Posterior cingulate gyrus (tissue), 11 donors: ENCODE measurements around the gene APBA1.

Source experiments
- DNase-seq, 10 donors: peaks; one replicate each; pipeline versions ENCODE4 v3.0.0 to v3.0.0-alpha.2; 2020 to 2021; ENCODE audit warnings: mixed read lengths in 3 of 10
- intact Hi-C: fragments of 100-400 bp; cut with DNase I; formaldehyde crosslinking; loops from one replicate; pipeline ENCODE4 v1.15.1; 2023

APBA1 gene

GRCh38 chr9:69546265-69546664 lies 125.9 kb downstream of the APBA1 start:
- DNase-seq: peak in 3 of 10 donors; percentile 46 to 81 (median 47)

GRCh38 chr9:69542942-69543704 lies 129.0 kb downstream of the APBA1 start:
- intact Hi-C loops: loop anchor here (10.0 kb wide), 1 partner anchor 212 kb away; no protein-coding TSS in a partner anchor
- peak in 7 of 10 donors; percentile 36 to 89 (median 56) for DNase-seq

More at GRCh38 chr9:69546265-69546664, 125.9 kb downstream of the APBA1 start:
- intact Hi-C loops: loop anchor here (5.0 to 10.0 kb wide), 2 partner anchors 126 to 209 kb away; partner anchors contain the start of gene APBA1

GRCh38 chr9:69542058-69542457 lies 130.1 kb downstream of the APBA1 start:
- no peak for DNase-seq
- intact Hi-C loops: loop anchor here (10.0 kb wide), 1 partner anchor 213 kb away; no protein-coding TSS in a partner anchor

- intact Hi-C loops: no loop called here
- DNase-seq: no peak
Measured at GRCh38 chr9:69535911-69536310, 136.3 kb downstream of the APBA1 start.

GRCh38 chr9:69535286-69535832 lies 136.8 kb downstream of the APBA1 start:
- intact Hi-C loops: no loop called here
- no peak for DNase-seq

GRCh38 chr9:69532396-69532795 lies 139.8 kb downstream of the APBA1 start:
- DNase-seq: peak in 3 of 10 donors; percentile 10 to 74 (median 61)
- intact Hi-C loops: no loop called here

GRCh38 chr9:69527454-69527853 lies 144.7 kb downstream of the APBA1 start:
- DNase-seq: no peak
- intact Hi-C loops: no loop called here

GRCh38 chr9:69526699-69527098 lies 145.5 kb downstream of the APBA1 start:
- DNase-seq: no peak
- intact Hi-C loops: no loop called here

GRCh38 chr9:69519470-69520240 lies 152.5 kb downstream of the APBA1 start:
- no peak for DNase-seq
- intact Hi-C loops: no loop called here

- intact Hi-C loops: no loop called here
- peak in 2 of 10 donors; percentile 62 to 81 for DNase-seq
Measured at GRCh38 chr9:69516353-69517322, 155.5 kb downstream of the APBA1 start.

GRCh38 chr9:69515810-69516209 lies 156.4 kb downstream of the APBA1 start:
- DNase-seq: peak in 1 of 10 donors; percentile 79
- intact Hi-C loops: no loop called here

GRCh38 chr9:69513141-69513820 lies 158.9 kb downstream of the APBA1 start:
- intact Hi-C loops: no loop called here
- DNase-seq: no peak

GRCh38 chr9:69504058-69504457 lies 168.1 kb downstream of the APBA1 start:
- intact Hi-C loops: no loop called here
- no peak for DNase-seq

GRCh38 chr9:69502671-69503301 lies 169.4 kb downstream of the APBA1 start:
- DNase-seq: no peak
- intact Hi-C loops: no loop called here

- no peak for DNase-seq
- intact Hi-C loops: no loop called here
Measured at GRCh38 chr9:69500896-69501295, 171.3 kb downstream of the APBA1 start.

- intact Hi-C loops: no loop called here
- DNase-seq: peak in 1 of 10 donors; percentile 26
Measured at GRCh38 chr9:69499959-69500358, 172.2 kb downstream of the APBA1 start.

- intact Hi-C loops: no loop called here
- no peak for DNase-seq
Measured at GRCh38 chr9:69499407-69499806, 172.8 kb downstream of the APBA1 start.

GRCh38 chr9:69498470-69498869 lies 173.7 kb downstream of the APBA1 start:
- intact Hi-C loops: no loop called here
- DNase-seq: no peak

- no peak for DNase-seq
- intact Hi-C loops: no loop called here
Measured at GRCh38 chr9:69497816-69498215, 174.4 kb downstream of the APBA1 start.
